WI38 (cell line): ENCODE data around the gene HOXC12.

Experiments
- H3K4me3 ChIP-seq: 2 replicates; pipeline ENCODE4 v1.5.1; 2011; ENCODE audit warnings: low read depth, mild to moderate bottlenecking, control low read depth, low read length
- TF ChIP-seq, protein P1 (sequence below): IDR thresholded peaks from 2 replicates; pipeline ENCODE4 v1.5.1; 2012; ENCODE audit warnings: low read depth, mild to moderate bottlenecking, control low read depth, low read length

HOXC12 gene

DNA sequence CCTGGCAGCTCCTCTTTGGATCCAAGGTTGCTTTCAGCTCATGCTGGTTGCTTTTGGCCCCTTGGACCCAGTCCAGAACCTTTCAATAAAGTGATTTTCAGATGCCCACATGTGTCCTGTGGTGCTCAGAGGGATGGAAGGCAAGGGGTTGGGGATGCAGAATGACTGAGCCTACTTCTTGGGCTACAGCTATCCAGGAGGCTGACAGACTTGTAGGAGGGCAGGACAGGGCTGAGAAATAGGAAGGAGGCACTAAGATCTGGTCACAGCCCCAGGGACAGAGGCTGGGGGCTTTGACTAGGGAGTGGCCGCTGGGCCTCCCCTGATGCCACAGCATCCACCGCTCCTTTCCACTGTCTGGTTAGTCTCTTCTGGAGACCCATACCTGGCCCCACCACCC, 17.0 kb downstream of the HOXC12 start:
- no peak overlapping the region for H3K4me3 ChIP-seq
- TF ChIP-seq, protein P1, sequence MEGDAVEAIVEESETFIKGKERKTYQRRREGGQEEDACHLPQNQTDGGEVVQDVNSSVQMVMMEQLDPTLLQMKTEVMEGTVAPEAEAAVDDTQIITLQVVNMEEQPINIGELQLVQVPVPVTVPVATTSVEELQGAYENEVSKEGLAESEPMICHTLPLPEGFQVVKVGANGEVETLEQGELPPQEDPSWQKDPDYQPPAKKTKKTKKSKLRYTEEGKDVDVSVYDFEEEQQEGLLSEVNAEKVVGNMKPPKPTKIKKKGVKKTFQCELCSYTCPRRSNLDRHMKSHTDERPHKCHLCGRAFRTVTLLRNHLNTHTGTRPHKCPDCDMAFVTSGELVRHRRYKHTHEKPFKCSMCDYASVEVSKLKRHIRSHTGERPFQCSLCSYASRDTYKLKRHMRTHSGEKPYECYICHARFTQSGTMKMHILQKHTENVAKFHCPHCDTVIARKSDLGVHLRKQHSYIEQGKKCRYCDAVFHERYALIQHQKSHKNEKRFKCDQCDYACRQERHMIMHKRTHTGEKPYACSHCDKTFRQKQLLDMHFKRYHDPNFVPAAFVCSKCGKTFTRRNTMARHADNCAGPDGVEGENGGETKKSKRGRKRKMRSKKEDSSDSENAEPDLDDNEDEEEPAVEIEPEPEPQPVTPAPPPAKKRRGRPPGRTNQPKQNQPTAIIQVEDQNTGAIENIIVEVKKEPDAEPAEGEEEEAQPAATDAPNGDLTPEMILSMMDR, result no peak

DNA sequence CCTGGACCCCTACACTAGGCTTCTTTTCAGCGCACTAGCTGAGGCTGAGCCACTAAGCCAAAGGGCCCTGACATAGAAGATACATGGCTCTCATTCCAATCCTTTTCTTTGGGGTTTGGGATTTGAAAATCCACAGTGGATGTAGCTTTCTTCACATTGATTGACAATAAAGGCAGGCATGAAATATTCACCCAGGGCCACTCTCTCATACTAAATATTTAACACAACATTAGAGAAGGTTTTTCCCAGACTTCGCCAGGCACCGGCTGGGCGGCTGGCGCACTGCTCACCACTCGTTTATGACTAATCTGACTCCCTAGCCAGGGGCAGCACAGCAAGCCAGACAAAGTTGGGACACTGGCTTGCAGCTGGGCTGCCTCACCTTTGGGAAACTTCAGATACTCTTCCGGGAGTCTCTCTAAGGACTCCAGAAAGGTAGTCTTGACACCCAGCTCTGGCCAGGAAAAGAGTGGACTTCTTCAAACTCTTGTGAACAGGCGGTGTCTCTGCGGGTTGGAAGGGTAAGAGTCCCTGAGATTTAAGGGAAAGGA, 17.5 kb downstream of the HOXC12 start:
- TF ChIP-seq, protein P1, result no peak
- no peak overlapping the region for H3K4me3 ChIP-seq

- no peak within 1 kb of the TSS for H3K4me3 ChIP-seq
- TF ChIP-seq, protein P1, result no peak
These were observed 18.1 kb downstream of the HOXC12 start, which contains the start of gene HOXC11 for GRCh38 chr12:53972722-53973235. Gene HOXC11, plus strand, starts transcription at chr12:53973126. Its CDS starts 116 bp downstream, at chr12:53973242.

GRCh38 chr12:53973236-53974042, 18.7 kb downstream of the HOXC12 start:
- no peak overlapping the region for H3K4me3 ChIP-seq
- TF ChIP-seq, protein P1, result no peak

- TF ChIP-seq, protein P1, result no peak
These were observed 19.7 kb downstream of the HOXC12 start, which contains the start of gene HOTAIR for GRCh38 chr12:53974084-53975063. Gene HOTAIR, minus strand, starts transcription at chr12:53974954.

GRCh38 chr12:53975064-53975471, 20.4 kb downstream of the HOXC12 start:
- TF ChIP-seq, protein P1, result no peak
- no peak overlapping the region for H3K4me3 ChIP-seq

More at GRCh38 chr12:53974084-53975063, 19.7 kb downstream of the HOXC12 start, which contains the start of gene HOTAIR:
- H3K4me3 ChIP-seq, result no peak within 1 kb of the TSS
